Subcutaneous abdominal adipose tissue (tissue), 5 donors: Measurements from ENCODE around the gene ZNF275.
"Not testable (repeated sequence)": the region's sequence is repeated elsewhere in the genome, so short reads cannot be mapped to it uniquely, and the experiment has no call there.

Source experiments
- H3K27ac ChIP-seq: one replicate; pipeline ENCODE4 v1.7.0; 2013; ENCODE audit warnings: low read depth, mild to moderate bottlenecking, inconsistent platforms, low read length, moderate library complexity
- H3K27me3 ChIP-seq, 5 donors: one replicate each; pipeline ENCODE4 v1.7.0; 2013; ENCODE audit warnings: low read length in 5 of 5, inconsistent platforms in 1 of 5; ENCODE audit not compliant: control insufficient read depth in 5 of 5, insufficient read depth in 4 of 5
- H3K36me3 ChIP-seq, 5 donors: one replicate each; pipeline ENCODE4 v1.7.0; 2013; ENCODE audit warnings: low read length in 5 of 5; ENCODE audit not compliant: control insufficient read depth in 5 of 5, insufficient read depth in 5 of 5
- H3K4me1 ChIP-seq, 5 donors: one replicate each; pipeline ENCODE4 v1.7.0; 2013; ENCODE audit warnings: low read length in 5 of 5, mild to moderate bottlenecking in 3 of 5, moderate library complexity in 1 of 5; ENCODE audit not compliant: control insufficient read depth in 5 of 5, insufficient read depth in 5 of 5
- H3K4me3 ChIP-seq, 5 donors: one replicate each; pipeline ENCODE4 v1.7.0; 2013; ENCODE audit warnings: low read length in 5 of 5, low read depth in 1 of 5
- H3K9ac ChIP-seq, 5 donors: one replicate each; pipeline ENCODE4 v1.7.0; 2013; ENCODE audit warnings: low read length in 5 of 5, mild to moderate bottlenecking in 4 of 5, moderate library complexity in 3 of 5
- H3K9me3 ChIP-seq, 5 donors: one replicate each; pipeline ENCODE4 v1.7.0; 2013; ENCODE audit warnings: low read length in 5 of 5; ENCODE audit not compliant: control insufficient read depth in 5 of 5
- donor health status: healthy.
- donor health status: healthy.
- donor health status: healthy.
- donor health status: healthy.
- donor health status: healthy.

Gene ZNF275

GRCh38 chrX:153382563-153383482, 48.9 kb downstream of the ZNF275 start:
- H3K27me3 ChIP-seq = peaks cover 0 to 14% (median 3%) of the 10 kb centered on the region in 5 donors
- H3K27ac ChIP-seq = no peak overlapping the region
- H3K9ac ChIP-seq = no peak overlapping the region
- H3K36me3 ChIP-seq = no peaks in the 10 kb centered on the region
- peaks cover 0 to 7% (median 0%) of the 10 kb centered on the region in 5 donors for H3K9me3 ChIP-seq
- H3K4me3 ChIP-seq = no peak overlapping the region
- H3K4me1 ChIP-seq = peaks cover 0 to 21% (median 20%) of the 10 kb centered on the region in 5 donors

- H3K27ac ChIP-seq = no peak overlapping the region
- H3K9ac ChIP-seq = no peak overlapping the region
- peaks cover 0 to 26% (median 20%) of the 10 kb centered on the region in 5 donors for H3K4me1 ChIP-seq
- H3K9me3 ChIP-seq = no peaks in the 10 kb centered on the region
- no peaks in the 10 kb centered on the region for H3K36me3 ChIP-seq
- H3K27me3 ChIP-seq = peaks cover 0 to 14% (median 6%) of the 10 kb centered on the region in 5 donors
- no peak overlapping the region for H3K4me3 ChIP-seq
These were observed 50.4 kb downstream of the ZNF275 start for GRCh38 chrX:153384390-153384789.

GRCh38 chrX:153384973-153385372, 51.0 kb downstream of the ZNF275 start:
- H3K36me3 ChIP-seq, H3K9ac ChIP-seq, H3K4me3 ChIP-seq, H3K9me3 ChIP-seq, H3K27ac ChIP-seq: not testable (repeated sequence)
- H3K4me1 ChIP-seq = peaks cover 0 to 26% (median 20%) of the 10 kb centered on the region in 5 donors
- H3K27me3 ChIP-seq = peaks cover 0 to 14% (median 6%) of the 10 kb centered on the region in 5 donors

- Histone ChIP-seq H3K4me1 (peaks cover 0 to 23% (median 12%) of the 10 kb centered on the region in 5 donors), H3K27ac (no peak overlapping the region), H3K9me3 (no peaks in the 10 kb centered on the region), H3K4me3 (no peak overlapping the region), H3K27me3 (peaks cover 0 to 9% (median 6%) of the 10 kb centered on the region in 5 donors), H3K36me3 (no peaks in the 10 kb centered on the region), H3K9ac (no peak overlapping the region)
These were observed 52.1 kb downstream of the ZNF275 start for GRCh38 chrX:153386097-153386496.

GRCh38 chrX:153387345-153387744, 53.4 kb downstream of the ZNF275 start:
- H3K9ac ChIP-seq = no peak overlapping the region
- no peaks in the 10 kb centered on the region for H3K36me3 ChIP-seq
- no peaks in the 10 kb centered on the region for H3K9me3 ChIP-seq
- H3K27me3 ChIP-seq = peaks cover 0 to 7% (median 4%) of the 10 kb centered on the region in 5 donors
- no peak overlapping the region for H3K27ac ChIP-seq
- no peak overlapping the region for H3K4me3 ChIP-seq
- H3K4me1 ChIP-seq = peaks cover 0 to 14% (median 2%) of the 10 kb centered on the region in 5 donors

GRCh38 chrX:153387987-153388721, 54.2 kb downstream of the ZNF275 start:
- Histone ChIP-seq H3K27me3 (peaks cover 0 to 7% (median 4%) of the 10 kb centered on the region in 5 donors), H3K9me3 (no peaks in the 10 kb centered on the region), H3K27ac (no peak overlapping the region), H3K9ac (no peak overlapping the region), H3K36me3 (no peaks in the 10 kb centered on the region), H3K4me3 (no peak overlapping the region), H3K4me1 (peaks cover 0 to 22% (median 9%) of the 10 kb centered on the region in 5 donors)

GRCh38 chrX:153388722-153389459, 54.9 kb downstream of the ZNF275 start:
- Histone ChIP-seq H3K27me3 (peaks cover 0 to 7% (median 4%) of the 10 kb centered on the region in 5 donors), H3K9me3 (no peaks in the 10 kb centered on the region), H3K9ac (no peak overlapping the region), H3K27ac (no peak overlapping the region), H3K4me3 (no peak overlapping the region), H3K4me1 (peaks cover 0 to 25% (median 11%) of the 10 kb centered on the region in 5 donors), H3K36me3 (no peaks in the 10 kb centered on the region)

GRCh38 chrX:153389460-153389768, 55.5 kb downstream of the ZNF275 start:
- not testable (repeated sequence) for H3K36me3 ChIP-seq, H3K9ac ChIP-seq, H3K27me3 ChIP-seq, H3K27ac ChIP-seq, H3K9me3 ChIP-seq, H3K4me3 ChIP-seq
- peaks cover 0 to 25% (median 11%) of the 10 kb centered on the region in 5 donors for H3K4me1 ChIP-seq

- Histone ChIP-seq H3K9me3 (no peaks in the 10 kb centered on the region), H3K27me3 (peaks cover 4 to 12% (median 7%) of the 10 kb centered on the region in 5 donors), H3K4me1 (peaks cover 0 to 19% (median 10%) of the 10 kb centered on the region in 5 donors), H3K4me3 (no peak overlapping the region), H3K27ac (no peak overlapping the region), H3K9ac (no peak overlapping the region), H3K36me3 (no peaks in the 10 kb centered on the region)
These were observed 58.8 kb downstream of the ZNF275 start for GRCh38 chrX:153392642-153393321.
